Measurements from ENCODE around the gene NLRP3.
"Not testable (repeated sequence)": the region's sequence is repeated elsewhere in the genome, so short reads cannot be mapped to it uniquely, and the experiment has no call there.

NLRP3 gene

DNA sequence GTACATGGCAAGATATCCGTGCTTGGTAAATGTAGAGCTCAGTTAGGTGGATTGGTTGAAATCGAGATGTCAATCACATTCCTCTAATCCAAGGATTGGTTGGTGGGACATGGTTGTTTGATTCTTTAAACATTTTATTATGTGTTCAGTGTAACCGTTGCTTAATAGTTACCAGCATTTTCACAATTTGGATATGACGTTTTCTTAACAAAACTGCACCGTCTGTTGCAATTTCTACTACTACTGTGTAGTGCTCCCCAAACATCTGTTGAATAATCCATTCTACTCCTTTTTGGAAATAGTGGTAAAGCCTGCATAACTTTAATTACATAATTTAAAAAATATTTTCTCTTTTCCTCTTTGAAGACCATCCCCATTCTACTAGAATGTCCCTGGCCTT is 25.6 kb downstream of the NLRP3 start:
- FAIRE-seq, result no peak

DNA sequence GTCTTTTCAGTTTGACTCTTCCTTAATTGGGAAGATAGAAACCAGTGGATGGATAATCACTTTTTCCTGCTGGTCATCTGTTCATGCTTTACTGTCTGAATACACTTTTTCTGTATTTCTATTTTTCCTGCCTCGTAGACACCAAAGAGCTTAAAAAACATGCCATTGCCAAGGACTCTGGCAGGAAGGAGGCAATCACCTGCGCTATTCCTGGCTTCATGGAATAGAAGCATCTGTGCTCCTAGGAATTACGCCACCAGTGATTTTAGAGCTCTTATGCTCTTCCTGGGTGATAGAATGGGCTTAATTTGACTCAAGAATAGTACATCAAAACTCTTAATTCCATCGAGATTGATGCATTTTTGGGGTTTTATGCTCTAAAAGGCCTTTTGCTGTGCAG is 26.2 kb downstream of the NLRP3 start:
- FAIRE-seq, result no peak

DNA sequence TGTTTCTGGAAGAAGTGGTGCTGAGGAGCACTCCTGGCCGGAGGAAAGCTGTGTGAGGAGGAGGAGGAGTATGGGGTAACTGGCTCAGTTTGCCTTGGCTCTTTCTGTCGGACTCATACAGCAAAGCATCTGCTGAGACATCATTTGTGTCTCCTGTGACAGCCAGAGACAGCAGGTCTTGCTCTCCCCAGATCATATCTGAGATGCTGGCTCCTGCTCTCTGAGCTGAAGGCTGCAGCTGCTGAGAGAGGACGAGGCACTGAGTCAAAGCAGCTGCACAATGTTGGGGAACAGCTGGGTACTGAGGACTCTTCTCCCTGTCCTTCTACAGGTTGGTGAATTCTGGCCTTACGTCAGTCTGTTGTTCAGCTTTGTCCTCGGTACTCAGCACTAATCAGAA is 27.7 kb downstream of the NLRP3 start:
- FAIRE-seq, result no peak

DNA sequence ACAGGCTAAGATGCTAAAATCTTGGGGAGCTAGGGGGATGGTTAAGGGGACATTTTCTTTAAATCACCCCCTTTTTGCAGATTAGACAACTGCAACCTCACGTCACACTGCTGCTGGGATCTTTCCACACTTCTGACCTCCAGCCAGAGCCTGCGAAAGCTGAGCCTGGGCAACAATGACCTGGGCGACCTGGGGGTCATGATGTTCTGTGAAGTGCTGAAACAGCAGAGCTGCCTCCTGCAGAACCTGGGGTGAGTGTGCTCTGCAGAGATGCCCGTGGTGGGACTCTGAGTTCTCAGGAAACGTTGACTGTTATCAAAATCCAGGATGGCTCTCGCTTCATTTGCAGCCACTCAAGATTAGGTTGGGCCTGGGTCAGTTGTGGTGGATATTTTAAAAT is 28.6 kb downstream of the NLRP3 start:
- no peak for FAIRE-seq

DNA sequence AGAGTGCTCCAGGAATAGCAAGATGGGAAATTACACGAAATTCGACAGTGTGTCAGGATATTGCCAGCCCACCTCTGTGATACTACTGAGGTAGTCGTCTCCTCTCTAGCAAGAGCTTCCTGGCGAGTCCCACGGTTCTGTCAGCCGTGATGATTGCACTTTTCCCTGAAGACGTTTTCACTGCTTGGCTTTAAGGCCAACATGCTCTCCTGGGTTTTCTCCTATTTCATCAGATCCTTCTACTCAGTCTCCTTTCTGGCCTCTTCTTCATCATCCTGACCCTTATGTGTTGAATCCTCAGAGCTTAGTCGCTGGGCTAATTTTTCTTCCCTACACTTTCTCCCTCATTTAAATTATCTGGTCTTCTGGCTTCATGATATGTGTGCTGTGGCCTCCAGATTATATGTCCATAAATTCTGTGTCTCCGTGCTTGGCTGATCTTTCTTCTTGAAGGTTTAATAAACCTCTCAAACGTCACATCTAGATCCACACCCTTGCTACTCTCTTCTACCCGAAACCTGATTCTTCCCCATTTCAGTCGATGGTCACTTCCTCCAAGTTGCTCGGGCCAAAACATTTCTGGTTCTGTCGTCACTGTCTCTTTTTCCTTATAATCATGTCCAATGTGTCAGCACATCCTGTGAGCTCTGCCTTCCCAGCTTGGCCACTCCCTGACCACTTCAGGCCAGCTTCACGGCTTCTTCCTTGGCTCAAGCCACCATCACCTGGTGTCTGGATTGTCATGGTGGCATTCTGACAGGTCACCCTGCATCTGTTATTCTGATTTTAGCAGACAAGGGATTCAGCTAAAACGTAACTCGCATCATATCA is 29.8 kb downstream of the NLRP3 start:
- FAIRE-seq, result no peak

DNA sequence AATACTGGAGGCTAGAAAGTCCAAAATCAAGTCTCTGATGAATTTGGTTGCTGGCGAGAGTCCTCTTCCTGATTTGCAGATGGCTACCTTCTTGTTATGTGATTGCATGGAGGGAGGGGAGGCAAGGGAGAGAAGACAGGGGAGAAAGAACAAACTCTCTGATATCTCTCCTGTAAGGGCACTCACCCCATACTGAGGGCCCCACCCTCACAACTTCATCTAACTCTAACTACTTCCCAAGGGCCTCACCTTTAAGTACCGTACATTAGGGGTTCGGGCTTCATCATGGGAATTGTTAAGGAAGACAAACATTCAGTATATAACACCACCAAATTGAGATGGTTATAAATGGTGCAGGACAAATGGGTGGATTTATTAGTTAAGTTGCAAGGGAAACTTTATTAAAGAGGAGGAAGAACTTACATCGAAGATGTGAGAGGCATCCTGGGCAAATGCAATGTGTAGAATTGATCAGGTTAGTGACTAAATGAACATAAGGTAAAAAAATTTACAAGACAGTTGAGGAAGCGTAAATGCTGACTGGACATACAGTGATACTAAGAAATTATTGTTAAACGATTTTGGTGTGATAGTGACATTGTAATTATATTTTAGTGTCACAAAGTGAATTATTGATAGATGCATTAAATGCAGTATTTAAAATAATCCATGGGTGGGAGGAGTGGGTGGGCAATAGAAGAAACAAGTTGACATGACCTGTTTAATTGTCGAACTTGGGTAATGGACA is 31.4 kb downstream of the NLRP3 start:
- FAIRE-seq, result no peak

DNA sequence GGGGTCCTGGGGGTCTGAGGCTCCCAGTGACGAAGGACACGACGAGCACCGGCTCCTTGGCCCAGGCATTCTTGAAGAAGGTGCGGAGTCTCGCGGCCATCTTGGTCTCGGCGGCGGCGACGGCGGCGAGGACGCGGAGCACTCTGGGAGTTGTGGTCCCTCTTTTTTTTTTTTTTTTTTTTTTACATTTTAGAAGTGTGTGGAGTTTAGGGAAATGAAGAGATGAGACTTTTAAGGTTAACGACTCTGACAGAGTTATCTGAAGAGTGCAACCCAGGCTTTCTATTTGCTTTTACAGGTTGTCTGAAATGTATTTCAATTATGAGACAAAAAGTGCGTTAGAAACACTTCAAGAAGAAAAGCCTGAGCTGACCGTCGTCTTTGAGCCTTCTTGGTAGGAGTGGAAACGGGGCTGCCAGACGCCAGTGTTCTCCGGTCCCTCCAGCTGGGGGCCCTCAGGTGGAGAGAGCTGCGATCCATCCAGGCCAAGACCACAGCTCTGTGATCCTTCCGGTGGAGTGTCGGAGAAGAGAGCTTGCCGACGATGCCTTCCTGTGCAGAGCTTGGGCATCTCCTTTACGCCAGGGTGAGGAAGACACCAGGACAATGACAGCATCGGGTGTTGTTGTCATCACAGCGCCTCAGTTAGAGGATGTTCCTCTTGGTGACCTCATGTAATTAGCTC is 32.3 kb downstream of the NLRP3 start:
- FAIRE-seq, result no peak

DNA sequence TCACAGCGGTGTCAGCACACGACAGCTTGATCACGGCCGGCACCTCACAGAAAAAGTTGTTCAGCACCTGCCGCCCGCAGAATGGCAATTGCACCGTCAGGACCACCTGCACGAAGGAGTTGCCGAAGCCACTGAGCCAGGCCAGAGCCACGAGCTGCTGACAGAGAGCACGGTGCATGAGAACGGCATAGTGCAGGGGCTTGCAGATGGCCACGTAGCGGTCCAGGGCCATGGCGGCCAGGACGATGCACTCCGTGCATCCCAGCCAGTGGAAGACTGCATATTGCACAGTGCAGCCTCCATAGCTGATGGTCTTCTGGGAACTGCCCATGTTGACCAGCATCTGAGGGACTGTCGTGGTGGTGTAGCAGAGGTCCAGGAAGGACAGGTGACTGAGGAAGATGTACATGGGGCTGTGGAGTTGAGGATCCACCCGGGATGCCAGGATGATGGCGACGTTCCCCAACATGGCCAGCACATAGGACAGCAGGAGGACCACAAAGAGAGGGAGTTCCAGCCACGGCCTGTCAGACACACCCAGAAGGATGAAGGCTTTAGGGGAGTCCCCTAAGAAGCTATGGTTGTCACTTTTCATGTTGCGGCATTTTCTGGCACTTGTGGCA is 35.5 kb downstream of the NLRP3 start:
- no peak for FAIRE-seq

DNA sequence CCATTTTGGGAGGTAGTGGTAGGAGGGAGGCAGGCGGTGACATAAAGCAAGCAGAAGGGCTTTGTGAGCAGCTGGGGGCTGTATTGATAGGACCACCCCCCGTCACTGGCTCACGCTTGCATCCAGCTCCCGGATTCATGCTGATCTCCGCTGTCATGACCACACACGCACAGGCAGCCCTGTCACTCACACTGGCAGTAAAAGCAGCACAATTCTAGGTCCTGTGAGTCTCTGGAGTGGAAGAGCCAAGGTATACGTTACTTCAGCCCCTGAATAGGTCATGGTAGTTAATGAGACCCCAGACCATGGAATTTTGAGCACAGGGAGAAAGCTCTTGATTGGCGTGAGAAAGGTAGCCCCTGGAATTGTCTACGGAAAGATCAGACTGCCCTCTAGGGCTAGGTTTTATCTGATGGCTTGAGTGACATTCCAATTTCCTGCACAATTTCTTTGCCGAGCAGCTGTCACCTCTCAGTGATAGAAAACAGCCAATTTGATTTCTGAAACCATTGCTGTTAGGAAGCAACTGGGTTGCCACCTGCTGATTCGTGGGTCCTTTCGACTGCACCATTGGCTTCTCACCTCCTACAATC is 36.6 kb downstream of the NLRP3 start:
- no peak for FAIRE-seq

DNA sequence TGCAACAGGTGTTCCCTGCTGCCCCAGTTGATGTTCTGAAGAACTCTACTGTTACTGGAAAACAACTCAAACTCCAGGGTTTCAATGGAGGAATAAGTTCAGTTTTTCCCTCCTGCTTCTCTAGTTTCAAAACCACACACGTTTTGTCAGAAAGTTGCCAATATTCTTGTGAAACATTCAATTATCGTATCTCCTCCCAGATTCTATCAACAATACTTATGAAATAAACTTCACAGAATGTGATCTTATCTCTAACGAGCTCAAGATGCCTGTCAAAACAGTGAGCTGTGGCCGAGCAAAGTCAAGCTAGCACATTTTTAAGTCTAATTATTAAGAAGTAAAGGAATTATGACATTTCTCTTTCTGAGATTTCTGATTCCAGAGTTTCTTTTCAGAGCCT is 37.3 kb downstream of the NLRP3 start:
- no peak for FAIRE-seq

DNA sequence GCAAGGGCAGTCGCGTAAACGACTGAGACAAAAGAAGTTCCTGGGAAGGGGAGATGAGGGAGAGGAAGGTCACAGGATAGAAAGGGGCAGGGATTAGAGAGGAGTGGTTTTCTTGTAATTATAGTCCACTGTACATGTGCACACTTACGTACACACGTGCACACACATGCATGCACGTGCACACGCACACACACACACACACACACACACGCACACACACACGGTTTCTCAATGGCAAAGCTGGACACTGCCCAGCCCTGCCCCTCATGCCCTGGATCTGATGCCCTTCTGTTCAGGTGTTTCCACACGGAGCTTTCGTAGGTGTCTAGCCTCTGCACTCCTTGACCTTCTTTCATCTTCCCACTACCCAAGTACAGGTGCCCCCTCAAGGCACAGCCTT is 38.0 kb downstream of the NLRP3 start:
- FAIRE-seq, result no peak

DNA sequence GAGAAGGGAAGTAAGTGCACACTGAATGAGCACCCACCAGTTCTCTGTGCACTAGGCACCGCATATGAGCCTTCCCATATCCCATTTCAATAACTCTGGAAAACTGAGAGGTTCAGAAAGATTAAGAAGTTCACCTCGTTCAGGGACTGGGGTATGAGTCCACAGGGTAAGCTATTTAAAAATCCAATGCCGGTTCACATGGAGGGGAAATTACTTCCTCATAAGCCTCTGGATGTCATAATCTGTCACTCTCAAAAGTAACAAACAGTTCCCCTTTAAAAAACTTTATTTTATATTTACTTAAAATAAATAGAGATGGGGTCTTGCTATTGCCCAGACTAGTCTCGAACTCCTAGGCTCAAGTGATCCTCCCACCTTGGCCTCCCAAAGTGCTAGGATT is 40.0 kb downstream of the NLRP3 start:
- no peak for FAIRE-seq

DNA sequence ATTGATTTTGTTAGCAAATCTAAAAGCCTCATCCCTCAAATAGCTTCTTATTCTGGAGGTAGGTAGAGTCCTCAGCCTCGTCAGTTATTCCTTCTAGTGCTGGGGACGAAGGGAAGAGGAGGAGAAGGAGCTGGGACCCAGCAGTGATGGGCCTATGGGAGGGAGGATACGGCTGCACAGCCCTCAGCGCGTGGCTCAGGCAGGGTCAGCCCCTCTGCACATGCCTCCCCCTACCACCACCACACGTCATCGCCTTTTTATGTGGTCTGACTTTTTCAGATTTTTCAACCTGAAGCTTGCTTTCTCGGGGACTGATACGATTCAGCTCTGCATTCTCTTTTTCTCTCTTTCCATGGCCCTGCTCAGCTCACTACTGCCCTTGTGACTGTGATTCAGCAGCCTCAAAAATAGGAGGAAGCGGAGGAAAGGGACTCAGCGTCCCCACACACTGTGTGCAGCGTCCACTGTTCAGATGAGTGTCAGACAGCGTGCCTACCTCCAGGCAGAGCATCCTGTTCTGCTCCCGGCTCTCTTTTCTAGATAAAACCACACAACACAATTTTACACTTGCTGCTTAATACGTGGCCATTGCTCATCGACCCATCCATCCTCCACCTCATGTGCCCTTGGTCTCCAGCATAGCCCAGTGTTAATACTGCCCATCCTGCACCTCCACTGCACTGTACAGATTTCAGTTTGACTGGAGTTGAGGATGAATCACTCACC is 41.1 kb downstream of the NLRP3 start:
- FAIRE-seq, result no peak

DNA sequence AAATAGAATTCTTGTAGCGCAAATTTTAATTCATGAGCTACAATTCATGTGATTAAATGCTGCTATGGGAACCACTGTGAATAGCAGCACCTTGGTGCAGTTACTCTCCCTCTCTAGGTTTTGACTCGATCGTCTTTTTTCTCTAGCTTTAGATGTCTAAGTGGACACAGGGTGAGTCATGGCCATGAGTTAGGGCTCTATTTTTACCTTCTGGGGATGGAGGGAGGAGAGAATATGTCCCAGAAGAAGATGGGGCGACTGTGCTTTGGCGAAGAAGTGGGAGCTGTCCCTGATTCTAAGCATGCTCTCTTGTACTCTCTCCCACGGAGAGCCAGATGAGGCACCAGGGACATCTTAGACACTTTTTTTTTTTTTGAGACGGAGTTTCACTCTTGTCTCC is 43.5 kb downstream of the NLRP3 start:
- FAIRE-seq, result no peak

DNA sequence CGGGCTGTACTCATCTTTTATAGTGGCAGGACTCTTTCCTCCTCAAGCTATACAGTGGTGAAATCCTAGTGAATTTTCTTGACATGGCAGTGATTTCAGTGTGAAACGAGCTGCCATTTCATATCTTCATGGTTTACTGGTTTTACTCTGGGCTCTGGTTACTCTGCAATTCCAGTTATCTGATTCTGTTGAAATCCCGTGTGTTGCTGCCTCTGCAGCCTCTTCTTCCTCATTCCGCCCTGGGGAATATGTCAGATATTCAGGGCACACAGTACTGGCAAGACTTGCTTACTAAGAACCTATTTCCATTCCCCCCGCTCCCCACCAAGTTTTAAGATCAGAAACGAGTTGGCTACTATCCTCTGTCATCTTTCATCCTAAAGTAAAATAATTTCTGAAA is 49.8 kb downstream of the NLRP3 start:
- FAIRE-seq, result no peak

DNA sequence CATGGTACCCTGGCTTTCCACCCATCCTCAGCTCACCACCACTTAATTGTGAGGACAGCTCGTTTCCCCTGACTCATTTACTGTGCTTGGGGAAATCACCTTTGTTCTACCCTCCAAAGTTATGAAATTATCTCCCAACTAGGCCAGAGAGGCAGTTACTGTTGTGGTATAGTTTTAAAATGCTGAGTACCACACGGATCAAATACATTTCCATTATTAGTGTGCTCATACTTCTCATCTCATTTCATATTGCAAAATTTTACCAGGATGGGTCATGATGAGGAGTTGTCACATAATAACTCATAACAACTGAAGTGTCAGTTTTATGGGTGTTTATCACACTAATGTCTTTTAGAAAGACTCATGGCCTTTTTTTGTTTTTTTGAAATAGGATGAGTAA is 51.2 kb downstream of the NLRP3 start:
- no peak for FAIRE-seq

DNA sequence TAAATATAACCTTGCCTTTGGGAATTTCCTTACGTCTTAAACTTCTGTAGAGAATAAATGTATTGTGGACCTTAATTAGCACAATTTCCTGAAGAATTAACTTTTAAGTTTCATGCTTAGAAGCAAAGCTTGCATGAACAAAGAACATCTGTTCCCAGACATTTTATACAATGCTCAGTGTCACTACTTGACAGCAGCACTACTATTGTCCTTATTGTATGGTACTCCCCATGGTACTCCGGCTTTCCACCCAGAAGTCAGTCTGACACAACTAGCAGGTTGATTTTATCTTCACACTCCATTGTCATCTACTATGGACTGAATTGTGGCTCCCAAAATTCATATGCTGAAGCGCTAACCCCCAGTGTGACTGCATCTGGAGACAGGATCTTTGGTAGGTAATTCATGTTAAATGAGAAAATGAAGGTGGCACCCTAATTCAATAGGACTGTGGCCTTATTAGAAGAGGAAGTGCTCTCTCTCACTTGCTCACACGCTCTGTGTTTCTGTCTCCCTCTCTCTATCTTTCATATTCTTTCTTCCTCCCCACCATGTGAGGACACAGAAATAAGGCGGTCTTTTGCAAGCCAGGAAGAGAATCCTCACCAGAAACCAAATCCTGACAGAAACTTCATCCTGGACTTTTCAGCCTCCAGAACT is 52.6 kb downstream of the NLRP3 start:
- no peak for FAIRE-seq

DNA sequence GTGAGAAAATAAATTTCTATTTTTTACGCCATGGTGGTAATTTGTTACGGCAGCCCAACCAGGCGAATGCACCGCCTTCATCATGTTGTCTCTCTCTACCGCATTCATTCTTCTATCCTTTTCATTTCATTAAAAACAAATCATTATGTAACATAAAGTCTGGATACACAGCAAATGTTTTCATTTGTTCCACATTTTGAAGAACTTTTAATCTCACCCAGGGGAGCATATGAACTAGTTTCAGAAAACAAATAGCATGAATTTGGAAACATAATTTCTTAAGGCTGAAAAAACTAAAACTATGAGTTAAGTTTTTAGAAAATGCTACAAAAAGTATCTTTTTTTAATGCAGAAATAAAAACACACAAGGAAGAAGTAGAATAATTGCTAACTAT is 53.2 kb downstream of the NLRP3 start:
- no peak for FAIRE-seq

DNA sequence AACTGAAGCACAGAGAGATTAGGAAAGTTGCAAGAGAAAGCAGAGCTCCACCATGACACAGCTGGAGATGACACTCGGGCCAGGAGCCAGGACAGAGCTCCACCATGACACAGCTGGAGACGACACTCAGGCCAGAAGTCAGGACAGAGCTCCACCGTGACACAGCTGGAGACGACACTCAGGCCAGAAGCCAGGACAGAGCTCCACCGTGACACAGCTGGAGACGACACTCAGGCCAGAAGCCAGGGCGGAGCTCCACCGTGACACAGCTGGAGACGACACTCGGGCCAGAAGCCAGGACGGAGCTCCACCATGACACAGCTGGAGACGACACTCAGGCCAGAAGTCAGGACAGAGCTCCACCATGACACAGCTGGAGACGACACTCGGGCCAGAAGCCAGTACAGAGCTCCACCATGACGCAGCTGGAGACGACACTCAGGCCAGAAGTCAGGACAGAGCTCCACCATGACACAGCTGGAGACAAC is 55.0 kb downstream of the NLRP3 start:
- FAIRE-seq, result not testable (repeated sequence)

DNA sequence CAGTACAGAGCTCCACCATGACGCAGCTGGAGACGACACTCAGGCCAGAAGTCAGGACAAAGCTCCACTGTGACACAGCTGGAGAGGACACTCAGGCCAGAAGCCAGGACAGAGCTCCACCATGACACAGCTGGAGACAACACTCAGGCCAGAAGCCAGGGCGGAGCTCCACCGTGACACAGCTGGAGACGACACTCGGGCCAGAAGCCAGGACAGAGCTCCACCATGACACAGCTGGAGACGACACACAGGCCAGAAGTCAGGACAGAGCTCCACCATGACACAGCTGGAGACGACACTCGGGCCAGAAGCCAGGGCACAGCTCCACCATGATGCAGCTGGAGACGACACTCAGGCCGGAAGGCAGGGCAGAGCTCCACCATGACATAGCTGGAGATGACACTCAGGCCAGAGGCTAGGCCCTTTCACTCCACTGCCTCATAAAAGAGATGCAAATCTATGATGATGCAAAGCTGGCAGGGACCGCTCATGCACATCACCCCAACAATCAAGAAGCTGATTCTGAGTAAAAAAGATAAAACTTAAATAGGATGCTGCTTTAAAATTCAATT is 55.6 kb downstream of the NLRP3 start:
- FAIRE-seq, result no peak

DNA sequence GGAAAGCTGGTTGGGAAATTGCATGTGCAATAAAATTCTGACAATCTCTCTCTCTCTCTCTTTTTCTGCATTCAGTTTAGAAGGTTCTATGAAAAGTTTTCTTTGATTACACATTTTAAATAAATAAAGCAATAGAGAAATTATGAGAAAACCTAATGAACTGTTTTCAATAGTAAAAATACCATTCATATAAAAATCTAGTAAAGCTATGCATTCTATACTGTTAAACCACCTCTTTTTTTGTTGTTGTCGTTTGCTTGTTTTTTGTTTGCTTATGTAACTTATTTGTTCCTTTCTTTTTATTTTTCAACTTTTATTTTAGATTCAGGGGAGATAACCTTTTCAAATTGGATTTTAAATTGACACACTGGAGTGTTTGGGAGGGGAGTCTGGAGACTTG is 56.1 kb downstream of the NLRP3 start:
- no peak for FAIRE-seq
